Stimulated activated naive CD4-positive, alpha-beta T cell treated with Interleukin-2 at 50 U/mL for 16 hours (primary cell): ENCODE results near the gene FBXO34.
A peak's percentile ranks its signal among the peaks of the same experiment; 100 is the strongest.
"Not testable (repeated sequence)": the region's sequence is repeated elsewhere in the genome, so short reads cannot be mapped to it uniquely, and the experiment has no call there.

Experiments used
- DNase-seq: peaks from one replicate; lab custom pipeline; 2025; lab: John Stamatoyannopoulos, UW

FBXO34 gene

DNA sequence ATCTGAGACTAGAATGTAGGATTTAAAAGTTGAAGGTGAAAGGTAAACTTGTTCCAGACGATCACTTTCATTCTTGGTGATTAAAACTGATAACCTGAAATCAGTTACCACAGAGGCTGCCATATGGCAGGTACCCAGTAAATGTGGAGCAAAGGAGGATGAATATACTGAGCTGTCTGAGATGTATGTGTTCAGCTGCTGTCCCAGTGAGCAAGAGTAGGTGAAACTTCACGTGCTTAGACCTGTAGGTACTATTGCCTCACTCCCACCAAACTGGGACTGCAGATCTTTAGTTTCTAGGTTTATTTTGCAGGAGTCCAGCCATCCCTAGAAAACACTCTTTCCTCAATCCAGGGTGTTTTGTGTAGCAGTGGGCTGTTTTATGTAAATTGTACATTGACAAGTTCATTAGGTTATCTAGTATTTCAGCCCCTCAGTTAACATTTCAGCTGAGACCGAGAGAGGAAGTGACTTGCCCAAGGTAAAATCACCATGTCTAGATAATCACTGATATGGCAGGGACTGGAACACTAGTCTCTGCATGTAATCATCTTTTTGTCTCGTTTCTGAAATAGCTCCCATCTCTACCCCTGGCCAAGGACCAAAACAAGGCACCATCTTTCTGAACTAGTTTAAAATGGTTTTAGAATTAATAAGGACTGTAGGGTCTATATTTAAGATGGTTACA lies 77.7 kb downstream of the FBXO34 start:
- no peak for DNase-seq

DNA sequence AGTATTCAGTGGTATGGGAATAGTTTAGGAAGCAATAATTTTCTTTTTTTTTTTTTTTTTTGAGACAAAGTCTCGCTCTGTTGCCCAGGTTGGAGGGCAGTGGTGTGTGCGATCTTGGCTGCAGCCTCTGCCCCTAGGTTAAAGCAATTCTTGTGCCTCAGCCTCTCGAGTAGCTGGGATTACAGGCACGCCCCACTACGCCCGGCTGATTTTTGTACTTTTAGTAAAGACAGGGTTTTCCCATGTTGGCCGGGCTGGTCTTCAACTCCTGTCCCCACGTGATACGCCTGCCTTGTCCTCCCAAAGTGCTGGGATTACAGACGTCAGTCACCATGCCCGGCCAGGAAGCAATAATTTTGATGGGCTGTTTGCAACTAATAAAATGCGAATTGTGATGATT lies 78.3 kb downstream of the FBXO34 start:
- no peak for DNase-seq

DNA sequence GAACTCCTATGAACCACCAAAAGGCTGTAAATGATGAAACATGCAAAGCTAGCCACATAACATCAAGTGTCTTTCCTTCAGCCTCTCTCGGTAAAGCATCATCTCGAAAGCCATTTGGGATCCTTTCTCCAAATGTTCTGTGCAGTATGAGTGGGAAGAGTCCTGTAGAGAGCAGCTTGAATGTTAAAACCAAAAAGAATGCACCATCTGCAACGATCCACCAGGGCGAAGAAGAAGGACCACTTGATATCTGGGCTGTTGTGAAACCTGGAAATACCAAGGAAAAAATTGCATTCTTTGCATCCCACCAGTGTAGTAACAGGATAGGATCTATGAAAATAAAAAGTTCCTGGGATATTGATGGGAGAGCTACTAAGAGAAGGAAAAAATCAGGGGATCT lies 79.2 kb downstream of the FBXO34 start:
- no peak for DNase-seq

DNA sequence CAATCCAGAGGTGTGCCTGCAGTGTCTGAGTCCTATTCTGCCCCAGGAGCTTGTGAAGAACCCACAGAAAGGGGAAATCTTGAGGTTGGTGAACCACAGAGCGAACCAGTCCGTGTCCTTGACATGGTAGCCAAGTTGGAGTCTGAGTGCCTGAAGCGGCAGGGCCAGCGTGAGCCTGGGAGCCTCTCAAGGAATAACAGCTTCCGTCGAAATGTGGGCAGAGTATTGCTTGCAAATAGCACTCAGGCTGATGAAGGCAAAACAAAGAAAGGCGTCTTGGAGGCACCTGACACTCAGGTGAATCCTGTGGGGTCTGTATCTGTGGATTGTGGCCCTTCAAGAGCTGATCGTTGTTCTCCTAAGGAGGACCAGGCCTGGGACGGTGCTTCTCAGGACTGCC lies 79.9 kb downstream of the FBXO34 start:
- DNase-seq = no peak

DNA sequence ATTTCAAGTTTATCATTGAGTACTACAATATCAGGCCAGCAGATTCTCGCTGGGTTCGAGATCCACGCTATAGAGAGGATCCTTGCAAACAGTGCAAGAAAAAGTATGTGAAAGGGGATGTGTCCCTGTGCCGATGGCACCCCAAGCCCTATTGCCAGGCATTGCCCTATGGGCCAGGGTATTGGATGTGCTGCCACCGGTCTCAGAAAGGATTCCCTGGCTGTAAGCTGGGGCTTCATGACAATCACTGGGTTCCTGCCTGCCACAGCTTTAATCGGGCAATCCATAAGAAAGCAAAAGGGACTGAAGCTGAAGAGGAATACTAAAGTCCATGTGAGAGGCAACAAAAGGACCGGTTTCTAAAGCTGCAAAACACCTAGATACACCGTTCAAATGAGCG lies 81.0 kb downstream of the FBXO34 start:
- no peak for DNase-seq

DNA sequence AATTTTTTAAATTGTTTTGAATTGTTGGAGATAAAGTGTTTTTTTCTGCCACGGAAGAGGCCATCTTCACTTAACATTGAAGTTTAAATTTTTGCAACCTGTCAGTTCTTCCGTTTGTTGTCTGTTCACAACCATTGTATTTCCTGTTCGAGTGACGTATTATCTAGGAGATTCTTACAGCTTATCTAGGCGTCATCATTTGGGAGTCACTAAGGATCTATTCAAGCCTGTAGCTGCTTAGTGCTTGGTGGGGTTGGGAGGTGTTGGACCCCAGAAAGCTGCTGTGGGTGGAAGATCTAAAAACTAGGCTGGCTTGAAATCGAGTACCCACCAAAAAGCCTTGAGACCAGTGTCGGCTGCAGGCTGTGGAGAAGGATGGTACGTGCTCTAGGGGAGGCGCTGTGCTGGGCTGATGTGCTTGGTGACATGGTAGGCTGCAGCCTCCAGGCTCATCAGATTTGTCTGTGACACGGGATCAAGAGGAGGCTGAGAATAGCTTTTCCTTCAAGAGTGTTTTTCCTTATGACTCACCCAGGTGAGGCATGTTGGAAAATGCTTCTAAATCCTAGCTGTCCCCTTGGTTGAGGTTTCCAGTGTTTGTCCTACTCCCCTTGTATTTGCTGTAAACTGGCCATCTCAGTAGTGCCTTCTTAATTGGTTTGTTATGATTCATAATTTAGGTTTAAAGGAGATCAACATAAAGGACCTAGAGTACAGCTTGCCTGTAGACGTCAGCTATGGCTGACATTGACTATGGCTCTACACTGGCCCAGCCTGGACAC lies 82.7 kb downstream of the FBXO34 start:
- no peak for DNase-seq

DNA sequence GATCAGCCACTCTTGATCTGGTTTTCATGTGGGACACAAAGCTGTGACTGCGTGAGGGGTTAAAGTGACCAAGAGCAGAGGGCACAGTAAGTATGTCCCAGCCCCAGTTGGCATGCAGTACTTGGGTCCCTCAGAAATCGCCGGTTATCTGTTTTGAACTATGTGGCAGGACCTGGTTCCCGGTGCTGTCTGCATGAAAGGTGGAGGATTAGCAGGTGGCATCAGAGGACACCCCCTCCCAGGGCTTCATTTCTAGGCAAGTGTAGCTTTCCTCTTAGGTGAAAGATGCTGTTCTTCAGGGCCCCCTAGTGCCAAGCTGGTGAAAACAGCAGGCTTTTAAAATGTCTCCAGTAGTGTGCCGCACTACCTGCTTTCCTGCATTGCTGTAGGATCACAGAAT lies 83.3 kb downstream of the FBXO34 start:
- DNase-seq = peak; percentile 62

DNA sequence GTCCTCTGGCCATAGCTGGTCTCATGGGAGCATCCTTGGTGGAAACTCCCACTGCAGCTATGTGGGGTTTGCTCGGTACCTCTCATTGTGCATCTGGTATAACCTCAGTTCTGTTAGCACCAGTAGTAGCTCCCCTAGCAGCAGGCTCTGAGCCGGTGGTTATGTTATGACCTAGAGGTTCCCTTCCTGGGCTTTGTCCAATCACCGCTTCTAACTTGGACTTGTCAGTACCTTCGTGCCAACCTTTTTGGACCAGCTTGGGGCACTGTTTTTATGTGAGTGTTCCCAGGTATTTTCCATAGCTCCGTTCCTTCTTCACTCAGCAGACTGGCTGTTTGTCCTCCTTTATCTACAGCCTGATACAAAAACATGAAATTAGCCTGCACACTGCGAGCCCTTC lies 84.7 kb downstream of the FBXO34 start:
- DNase-seq = no peak

DNA sequence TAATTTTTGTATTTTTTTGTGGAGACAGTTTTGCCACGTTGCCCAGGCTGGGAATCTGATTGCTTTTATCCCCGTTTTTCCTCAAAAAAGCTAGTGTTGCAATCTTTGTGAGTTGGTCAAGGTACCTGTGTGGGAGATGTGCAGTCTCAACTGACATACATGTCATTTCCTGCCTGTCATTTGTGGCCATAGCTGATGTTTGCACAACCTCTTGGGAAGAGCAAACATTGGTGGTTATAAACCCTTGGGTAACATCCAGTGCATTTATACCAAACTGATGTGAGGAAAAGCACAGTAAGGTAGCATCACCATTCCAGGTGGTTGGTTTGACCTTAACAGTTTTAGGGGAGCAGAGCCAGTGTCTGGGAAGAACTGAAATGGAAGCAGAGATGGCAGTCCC lies 85.7 kb downstream of the FBXO34 start:
- no peak for DNase-seq

DNA sequence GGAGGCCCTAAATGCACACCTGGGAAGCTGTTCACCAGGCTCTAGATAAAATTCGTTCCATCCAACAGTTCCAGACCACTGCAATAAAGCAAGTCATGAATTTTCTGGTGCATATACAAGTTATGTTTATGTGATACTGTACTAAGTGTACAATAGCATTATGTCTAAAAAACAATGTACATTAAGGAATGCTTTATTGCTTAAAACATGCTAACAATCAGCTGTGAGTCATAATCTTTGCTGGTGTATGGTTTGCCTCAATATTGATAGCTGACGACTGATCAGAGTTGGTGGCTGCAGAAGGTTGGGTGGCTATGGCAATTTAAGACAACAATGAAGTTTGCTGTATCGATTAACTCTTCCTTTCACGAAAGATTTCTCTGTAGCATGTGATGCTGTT lies 88.1 kb downstream of the FBXO34 start:
- DNase-seq = no peak

DNA sequence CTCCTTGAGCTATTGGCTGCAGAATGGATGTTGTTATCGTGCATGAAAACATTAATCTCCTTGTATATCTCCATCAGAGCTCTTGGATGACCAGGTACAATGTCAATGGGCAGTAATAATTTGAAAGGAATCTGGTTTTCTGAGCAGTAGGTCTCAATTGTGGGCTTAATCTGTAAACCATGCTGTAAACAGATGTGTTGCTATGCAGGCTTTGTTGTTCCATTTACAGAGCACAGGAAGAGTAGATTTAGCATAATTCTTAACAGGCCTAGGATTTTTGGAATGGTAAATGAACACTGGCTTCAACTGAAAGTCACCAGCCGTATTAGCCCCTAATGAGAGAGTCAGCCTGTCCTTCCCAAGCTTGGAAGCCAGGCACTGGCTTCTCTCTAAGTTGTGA lies 90.0 kb downstream of the FBXO34 start:
- DNase-seq = no peak

DNA sequence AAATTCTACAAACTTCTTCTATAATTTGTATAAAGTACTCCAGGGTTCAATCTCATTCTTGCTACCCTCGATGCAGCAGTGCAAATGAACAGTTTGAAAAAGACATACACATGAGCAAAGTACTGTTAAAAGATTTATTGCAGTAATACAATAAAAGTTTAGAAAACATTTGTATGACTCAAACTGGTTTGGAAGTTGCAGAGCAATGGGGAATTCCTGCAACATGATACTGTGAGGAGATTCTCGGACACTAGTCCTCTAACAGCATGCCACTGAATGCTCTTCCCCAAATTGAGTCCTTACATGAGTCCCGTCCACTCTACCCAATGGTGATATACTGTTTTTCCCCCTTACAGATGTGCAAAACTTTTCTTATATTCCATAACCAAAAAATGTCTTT lies 95.0 kb downstream of the FBXO34 start:
- no peak for DNase-seq

DNA sequence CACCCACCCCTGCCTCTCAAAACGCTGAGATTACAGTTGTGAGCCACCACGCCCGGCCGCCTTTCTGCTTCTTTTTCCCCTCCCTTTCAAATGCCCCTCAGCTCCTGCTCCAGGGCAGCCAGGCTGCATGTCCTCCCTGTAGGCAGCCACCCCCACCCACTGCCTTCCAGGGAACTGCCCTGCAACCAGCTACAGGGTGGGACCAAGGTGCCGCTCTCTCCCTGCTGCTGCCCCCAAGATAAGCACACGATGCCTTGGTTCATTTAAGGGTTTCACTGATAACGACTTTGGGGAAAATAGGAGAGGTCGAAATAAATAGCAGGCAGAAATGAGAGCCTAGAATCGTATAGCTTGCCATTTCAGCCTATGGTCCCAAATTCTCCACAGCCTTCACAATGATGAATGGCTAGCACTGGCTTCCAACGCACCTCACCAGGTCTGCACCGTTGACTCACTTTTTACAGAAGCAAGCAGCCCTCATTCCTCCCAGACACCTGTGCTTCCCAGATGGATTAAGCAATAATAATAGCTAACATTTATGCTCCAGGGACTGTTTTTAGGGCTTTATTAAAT lies 99.7 kb downstream of the FBXO34 start:
- DNase-seq = no peak

DNA sequence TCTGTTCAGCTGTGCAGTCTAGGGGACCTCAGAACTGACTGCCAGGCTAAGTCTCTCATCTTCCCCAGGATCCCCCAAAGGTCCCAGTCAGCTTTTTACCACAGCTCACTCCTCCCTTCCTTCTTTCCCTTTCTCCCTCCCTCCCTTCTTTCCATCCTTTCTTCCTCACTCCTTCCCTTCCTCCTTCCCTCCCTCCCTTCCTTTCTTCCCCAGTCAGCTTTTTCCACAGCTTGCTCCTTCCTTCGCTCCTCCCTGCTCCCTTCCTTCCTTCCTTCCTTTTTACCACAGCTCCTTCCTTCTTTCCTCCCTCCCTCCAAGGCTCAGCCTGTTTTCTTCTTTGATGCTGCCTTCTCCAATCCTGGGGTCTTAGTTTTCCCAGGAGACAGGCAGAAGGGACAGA lies 101.2 kb downstream of the FBXO34 start:
- DNase-seq = no peak

DNA sequence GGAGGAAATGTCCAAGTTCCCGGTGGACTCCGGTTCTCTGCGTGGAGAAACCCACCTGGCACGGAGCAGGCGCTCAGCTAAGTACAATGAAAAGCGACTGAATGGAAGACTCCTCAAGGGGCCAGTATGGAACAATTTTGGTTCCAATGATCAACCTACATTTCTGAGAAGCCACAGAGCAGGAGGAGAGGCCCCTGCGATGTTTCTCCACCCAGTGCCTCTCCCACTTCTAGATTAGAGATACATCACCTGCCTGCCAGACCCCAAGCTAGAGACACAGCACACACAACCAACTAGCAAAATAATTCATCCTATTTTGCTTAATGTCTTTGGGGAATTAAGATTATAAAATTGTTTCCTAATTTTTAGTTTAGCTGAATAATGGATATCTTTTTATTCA lies 101.6 kb downstream of the FBXO34 start:
- no peak for DNase-seq

DNA sequence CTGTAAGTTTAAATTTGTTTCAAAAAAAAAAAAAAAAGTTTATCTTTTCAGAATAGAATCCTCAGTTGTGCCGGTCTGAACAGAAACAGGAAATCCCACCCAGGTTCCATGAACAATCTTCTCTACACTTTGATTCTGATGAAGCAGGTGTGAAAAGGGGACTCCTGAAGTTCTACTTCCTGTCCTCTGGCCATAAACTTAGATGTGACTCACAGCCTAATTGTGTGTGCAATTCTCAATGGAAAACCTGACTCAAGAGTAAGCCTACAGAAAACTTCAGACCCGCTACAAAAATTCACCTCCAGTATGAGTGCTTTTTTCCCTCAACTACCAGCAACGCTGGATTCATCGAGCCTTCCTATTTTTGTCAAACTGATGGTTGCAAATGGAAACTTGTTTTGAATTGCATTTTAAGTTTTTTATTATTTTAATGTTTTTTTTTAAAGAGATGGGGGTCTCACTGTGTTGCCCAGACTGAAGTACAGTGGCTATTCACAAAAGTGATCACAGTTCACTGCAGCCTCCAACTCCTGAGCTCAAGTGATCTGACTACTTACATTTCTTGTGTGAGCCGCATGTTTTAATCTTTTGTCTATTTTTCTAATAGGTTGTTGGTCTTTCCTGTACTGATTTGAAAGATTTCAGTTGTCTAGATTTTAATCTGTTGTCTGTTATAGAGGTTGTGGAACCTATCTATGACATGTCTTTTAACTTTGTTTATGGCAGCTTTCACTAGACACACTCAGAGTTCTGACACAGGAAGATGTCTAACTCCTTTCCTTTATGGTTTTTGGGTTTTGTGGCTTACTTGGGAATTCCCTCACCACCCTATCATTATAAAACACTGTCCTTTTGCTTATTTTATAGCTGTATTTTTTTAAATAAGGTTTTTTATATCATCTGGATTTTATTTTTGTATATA lies 102.8 kb downstream of the FBXO34 start:
- DNase-seq = peak; percentile 19

DNA sequence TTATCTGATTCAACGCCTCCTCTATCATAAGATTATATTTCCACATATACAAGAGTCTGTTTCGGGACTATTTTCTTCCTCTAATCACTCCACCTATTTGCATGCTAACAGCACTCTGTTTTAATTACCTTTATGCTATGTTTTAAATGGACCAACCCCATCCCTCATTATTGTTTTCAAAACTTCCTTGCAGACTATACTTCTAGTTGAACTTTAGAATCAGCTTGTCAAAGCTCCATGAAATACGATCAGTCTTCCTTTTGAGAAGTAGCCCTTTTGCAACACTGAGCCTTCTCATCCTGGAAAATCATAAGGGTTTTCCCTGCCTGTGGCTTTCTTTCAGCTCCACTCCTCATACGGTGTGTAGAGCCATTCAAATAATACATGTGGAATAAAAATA lies 103.5 kb downstream of the FBXO34 start:
- DNase-seq = no peak

DNA sequence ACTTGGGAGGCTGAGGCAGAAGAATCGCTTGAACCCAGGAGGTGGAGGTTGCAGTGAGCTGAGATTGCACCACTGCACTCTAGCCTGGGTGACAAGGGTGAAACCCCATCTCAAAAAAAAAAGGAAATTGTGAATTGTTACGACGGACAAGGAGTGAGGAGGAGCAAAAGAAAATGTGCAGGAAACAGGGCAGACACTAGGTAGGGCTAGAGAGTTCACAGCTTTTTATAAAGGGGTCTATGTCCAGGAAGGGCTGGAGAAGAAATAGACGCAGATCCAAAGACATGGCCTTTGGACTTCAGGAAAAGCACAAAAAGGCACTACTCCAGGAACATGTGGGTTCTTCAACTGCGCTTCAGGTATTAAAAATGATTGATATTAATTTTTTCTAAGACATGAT lies 106.0 kb downstream of the FBXO34 start:
- no peak for DNase-seq

DNA sequence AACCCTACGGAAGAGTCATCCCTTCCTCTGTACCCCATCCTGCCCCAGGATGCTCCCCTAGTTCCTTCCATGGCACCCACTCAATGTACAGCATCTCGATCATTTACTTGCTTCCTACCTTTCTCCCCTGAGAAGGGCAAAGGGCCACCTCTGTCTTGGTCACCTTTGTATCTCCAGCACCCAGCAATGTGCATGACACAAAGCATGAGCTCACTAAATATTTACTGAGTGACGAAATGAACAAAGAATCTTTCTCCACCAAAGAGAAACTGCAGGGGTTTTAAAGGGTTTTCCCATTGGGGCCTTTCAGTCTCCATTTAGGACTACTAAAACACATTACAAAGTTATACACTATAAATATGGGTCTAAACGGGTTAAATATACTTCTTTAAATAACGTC lies 109.8 kb downstream of the FBXO34 start:
- DNase-seq = no peak

DNA sequence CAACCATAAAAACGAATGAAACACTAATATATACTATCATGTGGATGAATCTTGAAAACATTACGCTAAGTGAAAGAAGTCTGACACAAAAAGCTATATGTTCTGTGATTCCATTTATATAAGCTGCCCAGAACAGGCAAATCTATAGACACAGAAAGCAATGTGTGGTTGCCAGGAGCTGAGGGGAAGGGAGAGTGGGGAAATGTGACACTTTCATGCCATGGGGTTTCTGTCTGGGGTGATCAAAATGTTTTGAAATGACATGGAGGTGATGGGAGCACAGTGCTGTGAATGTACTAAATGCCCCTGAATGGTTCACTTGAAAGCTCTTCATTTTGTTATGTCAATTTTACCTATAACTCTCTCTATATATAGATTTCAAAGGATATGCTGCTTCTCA lies 110.3 kb downstream of the FBXO34 start:
- DNase-seq = no peak

DNA sequence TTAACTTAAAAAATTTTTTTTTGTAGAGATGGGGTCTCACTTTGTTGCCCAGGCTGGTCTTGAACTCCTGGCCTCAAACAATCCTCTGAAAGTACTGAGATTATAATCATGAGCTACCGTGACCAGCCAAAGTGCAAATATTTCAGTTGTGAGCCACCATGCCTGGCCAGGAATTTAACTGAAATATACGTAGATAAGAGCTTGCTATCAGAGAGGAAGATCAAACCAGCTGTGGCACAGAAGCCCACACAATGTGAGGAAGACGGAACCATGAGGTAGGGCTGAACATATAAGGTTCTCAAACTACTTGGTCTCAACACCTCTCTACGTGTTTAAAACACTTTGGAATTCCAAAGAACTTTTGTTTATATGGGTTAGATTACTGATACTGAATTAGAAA lies 111.3 kb downstream of the FBXO34 start:
- no peak for DNase-seq

DNA sequence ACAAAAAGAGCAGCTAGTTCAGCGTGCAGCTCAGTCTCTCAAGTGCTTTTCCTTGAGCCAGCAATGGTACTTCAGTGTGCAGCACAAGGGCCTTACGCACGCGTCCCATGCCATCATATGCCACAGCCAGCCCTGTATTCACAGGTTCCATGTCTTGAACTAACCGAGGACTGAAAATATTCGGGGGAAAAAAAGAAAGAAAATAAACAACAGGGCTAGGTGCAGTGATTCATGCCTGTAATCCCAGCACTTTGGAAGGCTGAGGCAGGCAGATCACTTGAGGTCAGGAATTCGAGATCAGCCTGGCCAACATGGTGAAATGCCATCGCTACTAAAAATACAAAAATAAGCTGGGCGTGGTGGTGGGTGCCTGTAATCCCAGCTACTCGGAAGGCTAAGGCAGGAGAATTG lies 111.8 kb downstream of the FBXO34 start:
- DNase-seq = not testable (repeated sequence)
